ENCODE measurements around the gene CLN5. TPM values are rescaled to one million over a fixed set of nuclear protein-coding genes. Genes with fewer than 3 reads are reported as not detected.

Gene CLN5
- total and polyA plus RNA-seq, 9 donors, result 31.7 to 52.2 (median 36.6) TPM

DNA sequence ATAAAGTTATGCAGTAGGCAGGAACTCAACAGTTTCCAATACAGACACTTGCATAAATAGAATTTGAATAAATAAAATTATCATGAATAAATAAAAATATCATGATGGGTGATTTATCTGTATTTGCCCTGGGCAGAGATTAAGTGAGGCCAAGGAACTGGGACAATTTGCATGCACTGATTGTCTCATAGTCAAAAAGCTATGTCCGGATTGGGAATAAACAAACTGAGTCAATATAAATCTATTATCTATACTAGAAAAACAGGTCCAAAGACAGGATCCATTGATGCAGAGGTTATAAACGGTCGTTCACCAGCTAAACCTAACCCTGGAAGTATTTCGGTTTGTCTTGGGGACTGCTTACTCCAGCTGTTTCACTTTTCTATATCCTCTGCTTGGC lies 61.3 kb downstream of the CLN5 start:
- Histone ChIP-seq H3K27me3 (no peaks in the 10 kb centered on the region), H3K36me3 (no peaks in the 10 kb centered on the region), H3K9me3 (no peaks in the 10 kb centered on the region), H3K4me3 (no peak overlapping the region), H3K27ac (no peak overlapping the region), H3K4me1 (ENCODE audit: insufficient read depth) (no peaks in the 10 kb centered on the region)
- DNase-seq, result no peak
- intact Hi-C loops (cut with DNase I), result no loop called here
- whole genome bisulfite sequencing, 3 donors, result 88 to 91% (median 91%) methylated on average over 4 of the region's 4 CpGs
- TF ChIP-seq EP300 (IDR thresholded peaks at IDR 0.05), result no peak
- TF ChIP-seq POLR2A (IDR thresholded peaks at IDR 0.05), result no peak
- TF ChIP-seq, protein P1, sequence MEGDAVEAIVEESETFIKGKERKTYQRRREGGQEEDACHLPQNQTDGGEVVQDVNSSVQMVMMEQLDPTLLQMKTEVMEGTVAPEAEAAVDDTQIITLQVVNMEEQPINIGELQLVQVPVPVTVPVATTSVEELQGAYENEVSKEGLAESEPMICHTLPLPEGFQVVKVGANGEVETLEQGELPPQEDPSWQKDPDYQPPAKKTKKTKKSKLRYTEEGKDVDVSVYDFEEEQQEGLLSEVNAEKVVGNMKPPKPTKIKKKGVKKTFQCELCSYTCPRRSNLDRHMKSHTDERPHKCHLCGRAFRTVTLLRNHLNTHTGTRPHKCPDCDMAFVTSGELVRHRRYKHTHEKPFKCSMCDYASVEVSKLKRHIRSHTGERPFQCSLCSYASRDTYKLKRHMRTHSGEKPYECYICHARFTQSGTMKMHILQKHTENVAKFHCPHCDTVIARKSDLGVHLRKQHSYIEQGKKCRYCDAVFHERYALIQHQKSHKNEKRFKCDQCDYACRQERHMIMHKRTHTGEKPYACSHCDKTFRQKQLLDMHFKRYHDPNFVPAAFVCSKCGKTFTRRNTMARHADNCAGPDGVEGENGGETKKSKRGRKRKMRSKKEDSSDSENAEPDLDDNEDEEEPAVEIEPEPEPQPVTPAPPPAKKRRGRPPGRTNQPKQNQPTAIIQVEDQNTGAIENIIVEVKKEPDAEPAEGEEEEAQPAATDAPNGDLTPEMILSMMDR (IDR thresholded peaks at IDR 0.05), result no peak

Other genes with a start within 250 kb of the CLN5 start
- 10 to 100 TPM; 44.1 to 91.8 (median 84.4) TPM for gene KCTD12, start 105.7 kb upstream of the CLN5 start, total RNA-seq
- gene KCTD12, start 105.7 kb upstream of the CLN5 start, polyA plus RNA-seq, result 10 to 100 TPM; 52.3 to 68.5 TPM
- not detected for gene ACOD1, start 43.6 kb upstream of the CLN5 start, total RNA-seq
- gene ACOD1, start 43.6 kb upstream of the CLN5 start, polyA plus RNA-seq, result not detected
- gene FBXL3, start 35.1 kb downstream of the CLN5 start, total RNA-seq, result 10 to 100 TPM; 45.5 to 94.4 (median 56.3) TPM
- gene FBXL3, start 35.1 kb downstream of the CLN5 start, polyA plus RNA-seq, result 10 to 100 TPM; 38.0 to 46.1 TPM